ENCODE measurements around the gene AHRR. TPM values are rescaled to one million over a fixed set of nuclear protein-coding genes. Genes with fewer than 3 reads are reported as not detected.

Gene AHRR
- total and polyA plus RNA-seq, 10 of the 15 experiments (the other 5 are each of a cell fraction or from before 2014, with no cell fraction given) = 0.90 to 35.2 (median 19.2) TPM

DNA sequence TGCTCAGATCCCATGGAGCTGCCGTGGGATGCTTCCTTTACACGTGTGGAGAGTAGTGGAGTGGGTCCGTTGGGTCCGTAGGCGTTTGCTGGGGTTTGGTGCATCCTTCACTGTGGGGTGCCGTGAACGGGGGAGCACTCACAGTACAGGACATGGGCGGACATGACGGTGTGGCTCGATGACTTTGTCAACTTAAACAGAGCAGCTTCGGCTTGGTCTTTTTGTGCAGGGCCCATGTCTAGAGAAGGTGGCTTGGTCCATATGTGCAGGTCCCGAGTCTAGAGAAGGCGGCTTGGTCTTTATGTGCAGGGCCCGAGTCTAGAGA, 95.1 kb downstream of the AHRR start:
- intact Hi-C loops (cut with micrococcal nuclease; ENCODE audit: unreplicated experiment) = no loop called here
- no peaks in the 10 kb centered on the region for H3K79me2 ChIP-seq (ENCODE audit: control insufficient read depth, insufficient read depth, low read length)
- no peak overlapping the region for H3K27ac ChIP-seq (ENCODE audit: control insufficient read depth, insufficient read depth)
- TF ChIP-seq ZNF24 (IDR thresholded peaks at IDR 0.05) = no peak
- TF ChIP-seq, protein P1, sequence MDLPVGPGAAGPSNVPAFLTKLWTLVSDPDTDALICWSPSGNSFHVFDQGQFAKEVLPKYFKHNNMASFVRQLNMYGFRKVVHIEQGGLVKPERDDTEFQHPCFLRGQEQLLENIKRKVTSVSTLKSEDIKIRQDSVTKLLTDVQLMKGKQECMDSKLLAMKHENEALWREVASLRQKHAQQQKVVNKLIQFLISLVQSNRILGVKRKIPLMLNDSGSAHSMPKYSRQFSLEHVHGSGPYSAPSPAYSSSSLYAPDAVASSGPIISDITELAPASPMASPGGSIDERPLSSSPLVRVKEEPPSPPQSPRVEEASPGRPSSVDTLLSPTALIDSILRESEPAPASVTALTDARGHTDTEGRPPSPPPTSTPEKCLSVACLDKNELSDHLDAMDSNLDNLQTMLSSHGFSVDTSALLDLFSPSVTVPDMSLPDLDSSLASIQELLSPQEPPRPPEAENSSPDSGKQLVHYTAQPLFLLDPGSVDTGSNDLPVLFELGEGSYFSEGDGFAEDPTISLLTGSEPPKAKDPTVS (IDR thresholded peaks at IDR 0.05; ENCODE audit: low read depth, low read length) = no peak
- TF ChIP-seq SIX5 (IDR thresholded peaks at IDR 0.05; ENCODE audit: low read depth, low read length, severe bottlenecking) = no peak
- TF ChIP-seq YY1 (IDR thresholded peaks at IDR 0.05; ENCODE audit: low read depth, low read length) = no peak
- TF ChIP-seq CREM (IDR thresholded peaks at IDR 0.05; ENCODE audit: low read depth) = no peak
- TF ChIP-seq, protein P2, sequence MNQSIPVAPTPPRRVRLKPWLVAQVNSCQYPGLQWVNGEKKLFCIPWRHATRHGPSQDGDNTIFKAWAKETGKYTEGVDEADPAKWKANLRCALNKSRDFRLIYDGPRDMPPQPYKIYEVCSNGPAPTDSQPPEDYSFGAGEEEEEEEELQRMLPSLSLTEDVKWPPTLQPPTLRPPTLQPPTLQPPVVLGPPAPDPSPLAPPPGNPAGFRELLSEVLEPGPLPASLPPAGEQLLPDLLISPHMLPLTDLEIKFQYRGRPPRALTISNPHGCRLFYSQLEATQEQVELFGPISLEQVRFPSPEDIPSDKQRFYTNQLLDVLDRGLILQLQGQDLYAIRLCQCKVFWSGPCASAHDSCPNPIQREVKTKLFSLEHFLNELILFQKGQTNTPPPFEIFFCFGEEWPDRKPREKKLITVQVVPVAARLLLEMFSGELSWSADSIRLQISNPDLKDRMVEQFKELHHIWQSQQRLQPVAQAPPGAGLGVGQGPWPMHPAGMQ (IDR thresholded peaks at IDR 0.05; ENCODE audit: borderline replicate concordance) = no peak
- TF ChIP-seq ZBED1 (IDR thresholded peaks at IDR 0.05; ENCODE audit: borderline replicate concordance) = no peak
- no peak for TF ChIP-seq FOXK2 (IDR thresholded peaks at IDR 0.05)
- TF ChIP-seq TAF1 (IDR thresholded peaks at IDR 0.05; ENCODE audit: borderline replicate concordance, low read depth, low read length) = no peak
- TF ChIP-seq, protein P3, sequence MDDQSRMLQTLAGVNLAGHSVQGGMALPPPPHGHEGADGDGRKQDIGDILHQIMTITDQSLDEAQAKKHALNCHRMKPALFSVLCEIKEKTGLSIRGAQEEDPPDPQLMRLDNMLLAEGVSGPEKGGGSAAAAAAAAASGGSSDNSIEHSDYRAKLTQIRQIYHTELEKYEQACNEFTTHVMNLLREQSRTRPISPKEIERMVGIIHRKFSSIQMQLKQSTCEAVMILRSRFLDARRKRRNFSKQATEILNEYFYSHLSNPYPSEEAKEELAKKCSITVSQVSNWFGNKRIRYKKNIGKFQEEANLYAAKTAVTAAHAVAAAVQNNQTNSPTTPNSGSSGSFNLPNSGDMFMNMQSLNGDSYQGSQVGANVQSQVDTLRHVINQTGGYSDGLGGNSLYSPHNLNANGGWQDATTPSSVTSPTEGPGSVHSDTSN (IDR thresholded peaks at IDR 0.05; ENCODE audit: insufficient replicate concordance, low read depth, low read length) = no peak
- no peak for TF ChIP-seq STAT3 (IDR thresholded peaks at IDR 0.05; ENCODE audit: low read depth, low read length)
- TF ChIP-seq NFYA (IDR thresholded peaks at IDR 0.05; ENCODE audit: borderline replicate concordance, low read depth, low read length) = no peak
- no peak for TF ChIP-seq CHD4 (IDR thresholded peaks at IDR 0.05)
- TF ChIP-seq, protein P4, sequence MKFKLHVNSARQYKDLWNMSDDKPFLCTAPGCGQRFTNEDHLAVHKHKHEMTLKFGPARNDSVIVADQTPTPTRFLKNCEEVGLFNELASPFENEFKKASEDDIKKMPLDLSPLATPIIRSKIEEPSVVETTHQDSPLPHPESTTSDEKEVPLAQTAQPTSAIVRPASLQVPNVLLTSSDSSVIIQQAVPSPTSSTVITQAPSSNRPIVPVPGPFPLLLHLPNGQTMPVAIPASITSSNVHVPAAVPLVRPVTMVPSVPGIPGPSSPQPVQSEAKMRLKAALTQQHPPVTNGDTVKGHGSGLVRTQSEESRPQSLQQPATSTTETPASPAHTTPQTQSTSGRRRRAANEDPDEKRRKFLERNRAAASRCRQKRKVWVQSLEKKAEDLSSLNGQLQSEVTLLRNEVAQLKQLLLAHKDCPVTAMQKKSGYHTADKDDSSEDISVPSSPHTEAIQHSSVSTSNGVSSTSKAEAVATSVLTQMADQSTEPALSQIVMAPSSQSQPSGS (IDR thresholded peaks at IDR 0.05; ENCODE audit: low read length) = no peak
- TF ChIP-seq, protein P5, sequence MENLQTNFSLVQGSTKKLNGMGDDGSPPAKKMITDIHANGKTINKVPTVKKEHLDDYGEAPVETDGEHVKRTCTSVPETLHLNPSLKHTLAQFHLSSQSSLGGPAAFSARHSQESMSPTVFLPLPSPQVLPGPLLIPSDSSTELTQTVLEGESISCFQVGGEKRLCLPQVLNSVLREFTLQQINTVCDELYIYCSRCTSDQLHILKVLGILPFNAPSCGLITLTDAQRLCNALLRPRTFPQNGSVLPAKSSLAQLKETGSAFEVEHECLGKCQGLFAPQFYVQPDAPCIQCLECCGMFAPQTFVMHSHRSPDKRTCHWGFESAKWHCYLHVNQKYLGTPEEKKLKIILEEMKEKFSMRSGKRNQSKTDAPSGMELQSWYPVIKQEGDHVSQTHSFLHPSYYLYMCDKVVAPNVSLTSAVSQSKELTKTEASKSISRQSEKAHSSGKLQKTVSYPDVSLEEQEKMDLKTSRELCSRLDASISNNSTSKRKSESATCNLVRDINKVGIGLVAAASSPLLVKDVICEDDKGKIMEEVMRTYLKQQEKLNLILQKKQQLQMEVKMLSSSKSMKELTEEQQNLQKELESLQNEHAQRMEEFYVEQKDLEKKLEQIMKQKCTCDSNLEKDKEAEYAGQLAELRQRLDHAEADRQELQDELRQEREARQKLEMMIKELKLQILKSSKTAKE (IDR thresholded peaks at IDR 0.05; ENCODE audit: low read depth, poor library complexity, severe bottlenecking) = no peak
- no peak for TF ChIP-seq IKZF2 (IDR thresholded peaks at IDR 0.05)
- TF ChIP-seq NR2C2 (IDR thresholded peaks at IDR 0.05; ENCODE audit: borderline replicate concordance, control insufficient read depth, insufficient read length, low read depth) = no peak
- TF ChIP-seq SMC3 (IDR thresholded peaks at IDR 0.05; ENCODE audit: borderline replicate concordance, low read length) = no peak
- no peak for TF ChIP-seq KDM1A (IDR thresholded peaks at IDR 0.05; ENCODE audit: borderline replicate concordance)
- ChIA-PET RAD21 (ENCODE audit: unreplicated experiment) (no interaction called here), CTCF (no interaction called here), POLR2A (interaction anchor here (0.6 kb wide), 1 partner anchor 477 kb away, joined by 3 read pairs; no protein-coding TSS in a partner anchor), SMC1A (ENCODE audit: uncharacterized antibody, unreplicated experiment) (interaction anchor here (1.1 kb wide), 1 partner anchor 28 kb away, joined by 4 read pairs; no protein-coding TSS in a partner anchor)
- ATAC-seq = no peak
- in situ Hi-C loops (cut with MboI) = no loop called here
- no peaks in the 10 kb centered on the region for H3K4me1 ChIP-seq (ENCODE audit: control insufficient read depth, insufficient read depth, low read length)
- WGBS (ENCODE audit: insufficient coverage, insufficient replicate concordance, low lambda C conversion rate, missing lambda C conversion rate) = 94% methylated on average over 14 of the region's 14 CpGs
- BruUV-seq (replicated peaks) = no TSS peak
- no peak overlapping the region for H3K4me2 ChIP-seq (ENCODE audit: control insufficient read depth, insufficient read depth)
- H4K20me1 ChIP-seq (ENCODE audit: control insufficient read depth, insufficient read depth) = no peaks in the 10 kb centered on the region
- DNase-seq (ENCODE audit: low read depth, low spot score) = no peak
- peaks cover 7 to 28% of the 10 kb centered on the region in 2 experiments; a peak in 3 of 4 replicates for H3K36me3 ChIP-seq (ENCODE audit: control insufficient read depth in 2 of 2, insufficient read depth in 2 of 2, low read length in 1 of 2)
- H2AFZ ChIP-seq (ENCODE audit: control insufficient read depth, low read depth, low read length) = no peak overlapping the region
- H3K9ac ChIP-seq (ENCODE audit: control insufficient read depth, insufficient read depth, low read length) = no peak overlapping the region
- H3K27me3 ChIP-seq (replicated peaks in 1 of 2; ENCODE audit: control insufficient read depth in 2 of 2, insufficient read depth in 2 of 2, low read length in 1 of 2) = no peaks in the 10 kb centered on the region
- no peaks in the 10 kb centered on the region; the same call in 2 of the 3 replicates for H3K9me3 ChIP-seq (replicated peaks; ENCODE audit: control insufficient read depth, insufficient read depth, low read length)
- H3K4me3 ChIP-seq = no peak overlapping the region
- FAIRE-seq = no peak

Measured in GM12878 (cell line).